Naive B cell (primary cell): ENCODE measurements around the gene SULT4A1. TPM values are rescaled to one million over a fixed set of nuclear protein-coding genes. Genes with fewer than 3 reads are reported as not detected.

Source experiments
- ATAC-seq, 2 donors: fragments of 150-1000 bp; cut with Tn5 transposase; 2 replicates each; pipeline ENCODE4 v1.10.0; 2021; ENCODE audit warnings: low read depth in 2 of 2, mild to moderate bottlenecking in 2 of 2, moderate library complexity in 2 of 2
- DNase-seq: peaks from one replicate; pipeline ENCODE4 v3.0.0; 2022
- H3K27ac Mint-ChIP-seq, 6 donors: one replicate each; pipeline ENCODE4 v1.8.0; 2020 to 2022; ENCODE audit warnings: mild to moderate bottlenecking in 6 of 6, mixed read lengths in 6 of 6, moderate library complexity in 5 of 6, inconsistent platforms in 2 of 6
- H3K27me3 Mint-ChIP-seq, 3 donors: one replicate each; pipeline ENCODE4 v1.8.0; 2021 to 2022; ENCODE audit warnings: mixed read lengths in 3 of 3, mild to moderate bottlenecking in 1 of 3
- H3K36me3 Mint-ChIP-seq, 2 donors: one replicate each; pipeline ENCODE4 v1.8.0; 2020 to 2022; ENCODE audit warnings: mixed read lengths in 2 of 2, inconsistent platforms in 1 of 2, mild to moderate bottlenecking in 1 of 2
- H3K4me1 Mint-ChIP-seq, 3 donors: one replicate each; pipeline ENCODE4 v1.8.0; 2020 to 2022; ENCODE audit warnings: mixed read lengths in 3 of 3, inconsistent platforms in 1 of 3, mild to moderate bottlenecking in 1 of 3, moderate library complexity in 1 of 3
- H3K4me3 Mint-ChIP-seq, 8 donors: one replicate each; pipeline ENCODE4 v1.8.0; 2020 to 2022; ENCODE audit warnings: mild to moderate bottlenecking in 8 of 8, mixed read lengths in 8 of 8, moderate library complexity in 8 of 8, inconsistent platforms in 2 of 8
- H3K9me3 Mint-ChIP-seq, 7 donors: one replicate each; pipeline ENCODE4 v1.8.0; 2020 to 2022; ENCODE audit warnings: mixed read lengths in 7 of 7, mild to moderate bottlenecking in 5 of 7, inconsistent platforms in 2 of 7, moderate library complexity in 1 of 7
- polyA plus RNA-seq, 6 donors: library from polyadenylated mRNA; unstranded; fragments of 300-500 nt; fragmentation: Illumina TruSeq; gene quantifications; one replicate each; pipeline ENCODE4 v1.2.3, GENCODE V29; 2021; ENCODE audit warnings: low read depth in 6 of 6

Gene SULT4A1
- polyA plus RNA-seq, 6 donors from 2014 or later = not detected

DNA sequence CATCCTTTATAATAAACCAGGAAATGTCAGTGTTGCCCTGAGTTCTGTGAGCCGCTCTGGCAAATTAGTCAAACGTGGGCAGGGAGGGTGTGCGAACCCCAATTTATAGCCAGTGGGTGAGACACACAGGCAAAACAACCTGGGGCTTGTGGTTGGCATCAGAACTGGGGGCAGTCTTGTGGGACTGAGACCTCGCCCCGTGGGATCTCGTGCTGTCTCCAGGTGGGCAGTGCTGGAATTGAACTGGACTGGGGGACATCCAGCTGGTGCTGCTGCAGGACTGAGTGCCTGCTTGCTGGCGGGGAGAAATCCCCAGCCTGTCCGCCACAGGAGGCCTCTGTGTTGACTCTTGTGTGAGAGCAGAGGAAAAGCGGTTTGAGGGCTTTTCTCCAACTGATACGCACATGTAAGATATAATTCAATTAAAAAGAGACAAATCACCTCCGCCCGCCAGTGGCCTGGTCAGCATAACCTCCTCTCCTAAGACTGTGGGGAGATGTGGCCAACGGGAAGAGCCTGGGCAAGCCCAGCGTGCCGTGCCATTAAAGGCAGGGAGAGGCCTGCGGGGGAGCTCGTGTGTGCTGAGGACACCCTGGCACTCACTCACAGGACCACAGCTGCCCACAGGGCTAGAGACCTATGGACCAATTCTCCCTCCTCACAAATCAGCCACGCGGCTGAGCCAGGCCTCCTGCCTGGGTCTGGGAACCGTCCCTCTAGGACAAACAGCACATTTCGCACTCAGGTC, 18.4 kb downstream of the SULT4A1 start:
- ATAC-seq (no peak), DNase-seq (no peak)
- Mint-ChIP-seq H3K36me3 (no peaks in the 10 kb centered on the region), H3K4me3 (no peak overlapping the region), H3K27ac (no peak overlapping the region), H3K9me3 (no peaks in the 10 kb centered on the region), H3K4me1 (peaks cover 0 to 5% (median 0%) of the 10 kb centered on the region in 3 donors), H3K27me3 (peaks cover 1 to 23% (median 23%) of the 10 kb centered on the region in 3 donors)

DNA sequence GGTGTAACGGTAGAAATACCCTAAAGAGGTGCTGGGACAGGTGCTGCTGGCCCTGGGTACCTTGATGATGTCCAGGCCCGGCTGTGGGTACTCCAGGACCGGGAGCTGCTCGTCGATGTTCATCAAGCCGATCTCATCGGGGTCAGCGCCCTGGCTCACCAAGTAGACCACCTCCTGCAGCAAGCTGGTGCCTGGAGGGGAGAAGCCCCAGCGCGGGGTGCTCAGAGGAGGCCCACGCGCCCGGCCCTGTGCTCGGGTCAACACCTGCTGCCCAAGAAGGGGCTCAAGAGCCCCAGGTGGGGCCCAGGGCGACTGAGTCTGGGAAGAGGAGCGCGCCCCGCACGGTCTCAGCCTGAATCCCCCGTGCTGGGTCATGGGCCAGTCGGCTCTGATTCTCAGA, 20.6 kb downstream of the SULT4A1 start:
- Mint-ChIP-seq H3K36me3 (no peaks in the 10 kb centered on the region), H3K27ac (peak overlapping the region in 1 of 6 donors; percentile 47), H3K4me1 (peaks cover 0 to 5% (median 0%) of the 10 kb centered on the region in 3 donors), H3K9me3 (no peaks in the 10 kb centered on the region), H3K27me3 (peaks cover 0 to 24% (median 14%) of the 10 kb centered on the region in 3 donors), H3K4me3 (peak overlapping the region in 1 of 8 donors; percentile 47)
- no peak for ATAC-seq
- no peak for DNase-seq

DNA sequence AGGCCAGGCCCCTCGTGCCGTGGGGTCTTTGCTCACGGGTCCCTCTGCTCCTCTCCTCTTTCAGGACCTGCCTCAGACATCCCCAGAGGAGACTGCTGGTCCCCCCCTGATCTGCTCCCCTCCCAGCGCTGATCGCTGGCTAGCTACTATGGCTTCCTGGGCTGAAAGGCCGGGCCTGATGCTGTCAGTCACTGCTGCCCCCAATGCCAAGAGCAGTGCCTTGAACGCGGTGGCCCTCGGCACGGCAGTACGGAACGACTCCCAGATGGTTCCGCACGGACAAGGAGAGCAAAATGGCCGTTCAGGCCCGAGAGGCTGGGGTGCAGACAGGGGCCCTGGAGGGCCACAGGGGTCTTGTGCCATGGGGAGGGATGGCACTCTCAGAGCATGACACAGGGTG, 21.5 kb downstream of the SULT4A1 start:
- no peak overlapping the region for H3K27ac Mint-ChIP-seq
- H3K27me3 Mint-ChIP-seq = peaks cover 0 to 26% (median 8%) of the 10 kb centered on the region in 3 donors
- no peaks in the 10 kb centered on the region for H3K9me3 Mint-ChIP-seq
- H3K36me3 Mint-ChIP-seq = no peaks in the 10 kb centered on the region
- no peak overlapping the region for H3K4me3 Mint-ChIP-seq
- peaks cover 0 to 5% (median 0%) of the 10 kb centered on the region in 3 donors for H3K4me1 Mint-ChIP-seq
- ATAC-seq = no peak
- DNase-seq = no peak

DNA sequence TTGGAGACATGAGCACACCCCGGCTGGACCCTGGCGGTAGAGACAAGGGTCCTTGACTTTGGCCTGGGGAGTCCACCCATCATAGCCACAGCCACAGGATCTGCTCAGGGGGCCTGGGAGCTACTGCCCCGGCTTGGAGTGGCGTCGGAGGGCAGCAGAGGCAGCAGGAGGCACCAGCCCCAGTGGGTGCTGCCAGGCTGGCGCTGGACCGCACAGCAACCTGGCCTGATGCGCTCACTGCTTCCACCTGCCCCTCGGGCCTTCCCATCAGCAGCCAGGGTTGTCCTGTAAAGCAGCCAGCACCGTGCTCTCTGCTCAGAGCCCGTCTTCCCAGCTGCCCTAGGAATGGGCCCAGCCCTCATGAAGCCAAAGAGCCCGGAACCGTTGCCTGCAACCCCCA, 21.9 kb downstream of the SULT4A1 start:
- ATAC-seq (no peak), DNase-seq (no peak)
- Mint-ChIP-seq H3K4me1 (peaks cover 0 to 3% (median 0%) of the 10 kb centered on the region in 3 donors), H3K36me3 (no peaks in the 10 kb centered on the region), H3K9me3 (no peaks in the 10 kb centered on the region), H3K27me3 (peaks cover 0 to 27% (median 8%) of the 10 kb centered on the region in 3 donors), H3K27ac (no peak overlapping the region), H3K4me3 (no peak overlapping the region)

DNA sequence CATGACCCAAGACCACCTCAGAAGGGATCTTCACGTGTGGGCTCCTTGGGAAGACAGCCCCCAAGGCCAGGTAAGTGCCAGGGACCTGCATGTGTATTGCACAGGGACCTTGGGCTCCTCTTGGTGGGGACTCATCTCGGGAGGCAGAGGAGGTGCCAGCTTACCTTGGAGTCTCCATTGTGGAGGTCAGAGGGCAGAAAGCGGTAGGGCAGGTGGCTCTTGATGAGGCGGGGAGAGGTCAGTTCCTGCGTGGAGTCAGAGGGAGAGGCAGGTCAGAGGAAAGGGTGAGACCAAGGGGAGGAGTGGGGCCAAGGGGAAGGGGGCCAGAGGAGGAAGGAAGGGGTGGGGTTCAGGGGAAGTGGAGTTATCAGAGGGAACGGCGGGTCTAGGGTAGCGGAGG, 22.5 kb downstream of the SULT4A1 start:
- Mint-ChIP-seq H3K27me3 (peaks cover 0 to 30% (median 10%) of the 10 kb centered on the region in 3 donors), H3K4me1 (no peaks in the 10 kb centered on the region), H3K36me3 (no peaks in the 10 kb centered on the region), H3K9me3 (no peaks in the 10 kb centered on the region), H3K4me3 (no peak overlapping the region), H3K27ac (peak overlapping the region in 1 of 6 donors; percentile 69)
- no peak for ATAC-seq
- DNase-seq = no peak

GRCh38 chr22:43838571-43839307, 23.6 kb downstream of the SULT4A1 start:
- H3K27ac Mint-ChIP-seq = no peak overlapping the region
- no peaks in the 10 kb centered on the region for H3K4me1 Mint-ChIP-seq
- peaks cover 0 to 25% (median 10%) of the 10 kb centered on the region in 3 donors for H3K27me3 Mint-ChIP-seq
- no peaks in the 10 kb centered on the region for H3K9me3 Mint-ChIP-seq
- no peak overlapping the region for H3K4me3 Mint-ChIP-seq
- no peaks in the 10 kb centered on the region for H3K36me3 Mint-ChIP-seq
- no peak for ATAC-seq
- DNase-seq = no peak

DNA sequence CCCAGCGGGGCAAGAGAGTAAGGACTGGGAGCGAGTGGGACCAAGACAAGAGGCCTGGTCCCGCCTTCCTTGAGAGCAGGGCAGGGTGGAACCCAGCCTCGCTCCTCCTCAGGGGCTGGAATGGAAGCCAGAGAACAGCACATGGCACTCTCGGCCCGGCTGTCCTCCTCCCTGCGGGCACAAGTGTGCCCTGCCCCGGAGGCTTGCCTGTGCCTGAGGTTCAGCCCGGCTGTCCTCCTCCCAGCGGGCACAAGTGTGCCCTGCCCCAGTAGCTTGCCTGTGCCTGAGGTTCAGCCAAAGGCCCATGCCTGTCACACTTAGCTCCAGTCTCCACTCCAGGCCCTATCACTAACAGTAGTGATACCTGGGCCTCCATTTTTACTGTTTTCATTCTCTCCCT, 24.2 kb downstream of the SULT4A1 start:
- H3K27me3 Mint-ChIP-seq = peaks cover 0 to 25% (median 12%) of the 10 kb centered on the region in 3 donors
- no peak overlapping the region for H3K4me3 Mint-ChIP-seq
- H3K36me3 Mint-ChIP-seq = no peaks in the 10 kb centered on the region
- DNase-seq (no peak), ATAC-seq (no peak)
- no peak overlapping the region for H3K27ac Mint-ChIP-seq
- no peaks in the 10 kb centered on the region for H3K4me1 Mint-ChIP-seq
- H3K9me3 Mint-ChIP-seq = no peaks in the 10 kb centered on the region

GRCh38 chr22:43837666-43838065, 24.6 kb downstream of the SULT4A1 start:
- no peaks in the 10 kb centered on the region for H3K4me1 Mint-ChIP-seq
- H3K4me3 Mint-ChIP-seq = no peak overlapping the region
- DNase-seq (no peak), ATAC-seq (no peak)
- H3K36me3 Mint-ChIP-seq = no peaks in the 10 kb centered on the region
- H3K9me3 Mint-ChIP-seq = no peaks in the 10 kb centered on the region
- H3K27me3 Mint-ChIP-seq = peaks cover 0 to 30% (median 17%) of the 10 kb centered on the region in 3 donors
- no peak overlapping the region for H3K27ac Mint-ChIP-seq

DNA sequence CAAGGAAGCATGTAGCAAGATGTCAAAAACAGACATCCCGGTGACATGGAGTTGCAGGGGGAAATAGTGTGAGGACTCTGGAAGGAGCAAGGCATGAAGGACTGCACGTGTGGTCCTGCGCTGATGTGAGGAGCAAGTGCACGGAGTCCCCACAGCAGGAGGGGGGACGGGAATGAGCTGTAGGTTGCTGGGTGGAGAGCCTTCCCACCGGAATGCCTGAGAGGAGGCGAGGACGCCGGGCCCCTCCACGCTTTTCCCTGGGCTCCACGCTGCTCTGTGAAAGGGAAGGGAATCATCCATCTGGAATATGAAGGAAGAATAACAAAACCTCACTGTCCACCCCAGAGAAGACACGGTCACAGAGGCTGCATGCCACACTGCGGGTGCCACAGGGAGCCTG, 26.6 kb downstream of the SULT4A1 start:
- no peak overlapping the region for H3K4me3 Mint-ChIP-seq
- H3K36me3 Mint-ChIP-seq = no peaks in the 10 kb centered on the region
- peaks cover 0 to 31% (median 20%) of the 10 kb centered on the region in 3 donors for H3K27me3 Mint-ChIP-seq
- no peak for DNase-seq
- peak overlapping the region in 1 of 6 donors; percentile 65 for H3K27ac Mint-ChIP-seq
- H3K4me1 Mint-ChIP-seq = no peaks in the 10 kb centered on the region
- ATAC-seq = no peak
- H3K9me3 Mint-ChIP-seq = no peaks in the 10 kb centered on the region

DNA sequence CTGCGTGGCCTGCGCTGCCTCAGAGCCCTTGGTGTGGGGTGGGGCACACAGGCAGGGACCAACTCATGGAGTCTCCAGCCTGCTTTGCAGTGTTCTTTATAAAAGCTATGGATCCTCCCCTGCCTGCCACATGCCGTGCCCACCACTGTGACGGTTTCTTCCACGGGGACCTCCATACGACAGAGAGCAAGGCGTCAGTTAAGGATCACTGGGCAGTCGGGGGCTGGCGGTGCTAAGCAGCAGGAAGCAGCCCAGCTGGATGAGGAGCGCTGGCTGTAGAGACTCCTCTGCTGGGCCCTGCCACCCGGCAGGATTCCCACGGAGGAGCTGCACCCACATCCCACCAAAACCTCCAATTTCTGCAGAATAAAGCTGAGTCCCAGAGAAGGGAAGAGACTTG, 27.1 kb downstream of the SULT4A1 start:
- Mint-ChIP-seq H3K9me3 (no peaks in the 10 kb centered on the region), H3K4me3 (no peak overlapping the region), H3K27ac (no peak overlapping the region), H3K36me3 (no peaks in the 10 kb centered on the region), H3K27me3 (peaks cover 0 to 31% (median 20%) of the 10 kb centered on the region in 3 donors), H3K4me1 (no peaks in the 10 kb centered on the region)
- ATAC-seq = no peak
- no peak for DNase-seq

- Mint-ChIP-seq H3K27ac (no peak overlapping the region), H3K9me3 (no peaks in the 10 kb centered on the region), H3K4me1 (no peaks in the 10 kb centered on the region), H3K36me3 (no peaks in the 10 kb centered on the region), H3K4me3 (no peak overlapping the region), H3K27me3 (peaks cover 0 to 26% (median 20%) of the 10 kb centered on the region in 3 donors)
- DNase-seq (no peak), ATAC-seq (no peak)
Observed at GRCh38 chr22:43833286-43834240, 28.8 kb downstream of the SULT4A1 start.

DNA sequence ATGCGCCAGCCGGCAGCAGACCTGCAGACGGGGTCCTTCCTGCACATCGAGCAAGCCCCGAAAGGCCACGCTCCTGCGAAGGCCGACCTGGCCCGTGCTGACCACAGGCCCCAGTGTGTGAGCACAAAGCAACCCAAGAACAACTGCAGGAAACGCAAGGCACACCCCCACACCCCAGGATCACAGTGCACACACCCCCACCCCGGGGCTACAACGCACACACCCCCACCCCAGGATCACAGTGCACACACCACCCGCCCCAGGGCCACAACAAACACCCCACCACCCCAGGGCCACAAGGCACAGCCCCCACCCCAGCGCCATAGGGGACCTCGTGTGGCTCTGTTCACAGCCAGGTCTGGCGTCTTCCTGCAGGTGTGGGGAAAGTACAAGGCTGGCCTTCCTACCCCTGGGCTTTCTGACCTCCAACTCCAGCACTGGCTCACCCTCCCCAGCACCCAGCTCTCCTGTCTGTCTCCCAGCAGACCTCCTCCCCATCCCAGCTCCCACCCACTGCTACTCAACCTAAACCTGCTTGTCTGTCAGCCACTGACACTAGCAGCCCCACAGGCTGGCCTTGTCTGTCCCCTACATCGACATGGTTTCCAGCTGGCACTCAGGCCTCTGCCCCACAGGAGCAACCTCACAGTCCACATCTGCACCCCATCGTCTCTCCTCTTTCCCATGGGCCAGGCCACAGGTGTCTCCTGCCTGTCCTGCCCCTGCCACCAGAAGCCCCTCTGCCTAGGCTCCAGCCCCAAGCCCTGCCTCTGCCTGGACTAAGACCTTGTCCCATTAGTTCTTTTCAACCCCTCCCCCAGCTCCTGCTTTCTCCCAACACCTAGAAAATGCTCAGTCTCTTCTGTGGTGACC, 29.7 kb downstream of the SULT4A1 start:
- H3K9me3 Mint-ChIP-seq = no peaks in the 10 kb centered on the region
- ATAC-seq (no peak), DNase-seq (no peak)
- peaks cover 0 to 26% (median 20%) of the 10 kb centered on the region in 3 donors for H3K27me3 Mint-ChIP-seq
- no peak overlapping the region for H3K4me3 Mint-ChIP-seq
- peak overlapping the region in 1 of 6 donors; percentile 64 for H3K27ac Mint-ChIP-seq
- H3K36me3 Mint-ChIP-seq = no peaks in the 10 kb centered on the region
- H3K4me1 Mint-ChIP-seq = no peaks in the 10 kb centered on the region
